H9 (cell line): Measurements from ENCODE around the gene PDZD4. TPM values are rescaled to one million over a fixed set of nuclear protein-coding genes. Genes with fewer than 3 reads are reported as not detected.
A peak's percentile ranks its signal among the peaks of the same experiment; 100 is the strongest.

ENCODE experiments used
- DNase-seq: peaks from one replicate; pipeline ENCODE4 v3.0.0-alpha.2; 2017
- H2AFZ ChIP-seq: one replicate; pipeline ENCODE4 v1.6.1; 2013; ENCODE audit warnings: mild to moderate bottlenecking, low read length, control low read depth, moderate library complexity
- H2AK5ac ChIP-seq: 2 replicates; pipeline ENCODE4 v1.6.1; 2013; ENCODE audit warnings: low read length, control low read depth, mixed read lengths; ENCODE audit not compliant: insufficient read length
- H2BK120ac ChIP-seq: one replicate; pipeline ENCODE4 v1.6.1; 2013; ENCODE audit warnings: low read depth, mild to moderate bottlenecking, low read length, control low read depth, inconsistent platforms; ENCODE audit not compliant: poor library complexity, severe bottlenecking
- H2BK12ac ChIP-seq: 2 replicates; pipeline ENCODE4 v1.6.1; 2013; ENCODE audit warnings: low read length, control low read depth, mixed read lengths, low read depth; ENCODE audit not compliant: insufficient read length
- H2BK15ac ChIP-seq: 2 replicates; pipeline ENCODE4 v1.6.1; 2013; ENCODE audit warnings: low read depth, low read length, control low read depth
- H2BK20ac ChIP-seq: one replicate; pipeline ENCODE4 v1.6.1; 2013; ENCODE audit warnings: low read depth, mild to moderate bottlenecking, low read length, control low read depth, inconsistent platforms; ENCODE audit not compliant: poor library complexity, severe bottlenecking
- H2BK5ac ChIP-seq: 2 replicates; pipeline ENCODE4 v1.6.1; 2013; ENCODE audit warnings: low read length, control low read depth, mixed read lengths; ENCODE audit not compliant: insufficient read length
- H3K14ac ChIP-seq: 2 replicates; pipeline ENCODE4 v1.6.1; 2013; ENCODE audit warnings: low read length, control low read depth; ENCODE audit not compliant: insufficient read depth
- H3K18ac ChIP-seq: 2 replicates; pipeline ENCODE4 v1.6.1; 2013; ENCODE audit warnings: low read depth, mild to moderate bottlenecking, mixed read lengths, low read length, control low read depth; ENCODE audit not compliant: insufficient read length
- H3K23ac ChIP-seq: 2 replicates; pipeline ENCODE4 v1.6.1; 2013; ENCODE audit warnings: low read length, control low read depth, mixed read lengths, low read depth; ENCODE audit not compliant: insufficient read length
- H3K23me2 ChIP-seq: 2 replicates; pipeline ENCODE4 v1.6.1; 2013; ENCODE audit warnings: low read depth, mild to moderate bottlenecking, mixed read lengths, low read length, control low read depth; ENCODE audit not compliant: insufficient read length, poor library complexity, severe bottlenecking
- H3K27ac ChIP-seq: 2 replicates; pipeline ENCODE4 v1.5.1; 2013; ENCODE audit warnings: low read length, control low read depth, mixed read lengths, low read depth; ENCODE audit not compliant: insufficient read length
- H3K27me3 ChIP-seq: 2 replicates; pipeline ENCODE4 v1.6.1; 2013; ENCODE audit warnings: low read length, control low read depth, inconsistent platforms; ENCODE audit not compliant: insufficient read depth
- H3K4ac ChIP-seq: 2 replicates; pipeline ENCODE4 v1.6.1; 2013; ENCODE audit warnings: low read depth, mild to moderate bottlenecking, control low read depth, inconsistent platforms, low read length, moderate library complexity
- H3K4me1 ChIP-seq: 2 replicates; pipeline ENCODE4 v1.6.1; 2013; ENCODE audit warnings: low read length, control low read depth, inconsistent platforms; ENCODE audit not compliant: insufficient read depth
- H3K4me2 ChIP-seq: 2 replicates; pipeline ENCODE4 v1.6.1; 2013; ENCODE audit warnings: low read length, control low read depth, mixed read lengths; ENCODE audit not compliant: insufficient read length, insufficient read depth
- H3K56ac ChIP-seq: 2 replicates; pipeline ENCODE4 v1.6.1; 2013; ENCODE audit warnings: low read depth, mild to moderate bottlenecking, mixed read lengths, low read length, control low read depth; ENCODE audit not compliant: insufficient read length
- H3K79me1 ChIP-seq: 2 replicates; pipeline ENCODE4 v1.6.1; 2013; ENCODE audit warnings: low read depth, mild to moderate bottlenecking, moderate library complexity, low read length, control low read depth, inconsistent platforms; ENCODE audit not compliant: insufficient read depth, poor library complexity, severe bottlenecking
- H3K79me2 ChIP-seq: 2 replicates; pipeline ENCODE4 v1.6.1; 2013; ENCODE audit warnings: low read length, control low read depth, inconsistent platforms; ENCODE audit not compliant: insufficient read depth
- H3K9ac ChIP-seq: 2 replicates; pipeline ENCODE4 v1.6.1; 2013; ENCODE audit warnings: low read length, control low read depth, mixed read lengths; ENCODE audit not compliant: insufficient read length; ENCODE audit errors: extremely low read depth
- H3K9me3 ChIP-seq: one replicate; pipeline ENCODE4 v1.6.1; 2013; ENCODE audit warnings: low read depth, low read length, inconsistent platforms; ENCODE audit not compliant: control insufficient read depth
- H3T11ph ChIP-seq: one replicate; pipeline ENCODE4 v1.6.1; 2013; ENCODE audit warnings: mild to moderate bottlenecking, low read length, control low read depth, inconsistent platforms
- H4K20me1 ChIP-seq: one replicate; pipeline ENCODE4 v1.6.1; 2013; ENCODE audit not compliant: control insufficient read depth, insufficient read length, insufficient read depth
- H4K5ac ChIP-seq: 2 replicates; pipeline ENCODE4 v1.6.1; 2013; ENCODE audit warnings: low read depth, mild to moderate bottlenecking, mixed read lengths, low read length, control low read depth; ENCODE audit not compliant: insufficient read length
- H4K8ac ChIP-seq: replicated peaks from 2 replicates; pipeline ENCODE4 v1.6.1; 2013; ENCODE audit warnings: low read length, control low read depth, mixed read lengths, low read depth; ENCODE audit not compliant: insufficient read length
- H4K91ac ChIP-seq: 2 replicates; pipeline ENCODE4 v1.6.1; 2013; ENCODE audit warnings: low read depth, mild to moderate bottlenecking, moderate library complexity, mixed read lengths, low read length, control low read depth; ENCODE audit not compliant: insufficient read length
- H3K27ac Mint-ChIP-seq, 3 experiments: 2 replicates in 2 of 3; 3 replicates in 1 of 3; pipeline ENCODE4 v1.8.0; 2020 to 2021; ENCODE audit warnings: mixed read lengths in 3 of 3, mild to moderate bottlenecking in 1 of 3, moderate library complexity in 1 of 3
- H3K27me3 Mint-ChIP-seq: 2 replicates; pipeline ENCODE4 v1.8.0; 2021; ENCODE audit warnings: low read depth, mild to moderate bottlenecking, moderate library complexity, mixed read lengths
- H3K36me3 Mint-ChIP-seq, 3 experiments: 2 replicates in 2 of 3; 3 replicates in 1 of 3; pipeline ENCODE4 v1.8.0; 2020 to 2021; ENCODE audit warnings: low read depth in 3 of 3, mixed read lengths in 3 of 3; ENCODE audit not compliant: insufficient read depth in 1 of 3
- H3K4me1 Mint-ChIP-seq, 2 experiments: 2 replicates each; pipeline ENCODE4 v1.8.0; 2020; ENCODE audit warnings: mixed read lengths in 2 of 2
- H3K4me3 Mint-ChIP-seq, 2 experiments: 2 replicates in 1 of 2; 3 replicates in 1 of 2; pipeline ENCODE4 v1.8.0; 2020 to 2021; ENCODE audit warnings: mild to moderate bottlenecking in 2 of 2, mixed read lengths in 2 of 2, moderate library complexity in 1 of 2
- H3K9me3 Mint-ChIP-seq, 2 experiments: 2 replicates in 1 of 2; 3 replicates in 1 of 2; pipeline ENCODE4 v1.8.0; 2020; ENCODE audit warnings: mild to moderate bottlenecking in 2 of 2, mixed read lengths in 2 of 2, moderate library complexity in 1 of 2
- CTCF ChIP-seq: fragments of 200-600 bp; sonication (generic); conservative IDR thresholded peaks from 3 replicates; pipeline ENCODE4 v1.8.0; 2021; ENCODE audit warnings: antibody characterized with exemption, mild to moderate bottlenecking
- WGBS: extraction: QIAGEN DNeasy Blood & Tissue Kit; methylation state at CpG from one replicate; pipeline ENCODE4 v1.1.7; 2013; ENCODE audit warnings: missing lambda C conversion rate, low lambda C conversion rate, mixed read lengths; ENCODE audit not compliant: insufficient read length; ENCODE audit errors: extremely low coverage; 5-methylcytosine and 5-hydroxymethylcytosine counted together
- total RNA-seq: library from RNA; stranded (reverse); gene quantifications from 2 replicates; pipeline ENCODE4 v1.2.1, GENCODE V29; 2021

Gene PDZD4
- total RNA-seq, 1 experiment from 2014 or later, result 110 TPM

GRCh38 chrX:153845842-153846241, 15.5 kb upstream of the PDZD4 start:
- Histone ChIP-seq H3K27me3 (no peaks in the 10 kb centered on the region), H3T11ph (no peak overlapping the region), H2AFZ (no peak overlapping the region), H3K9me3 (peaks cover 8% of the 10 kb centered on the region), H3K23ac (no peak overlapping the region), H3K79me1 (no peaks in the 10 kb centered on the region), H2BK15ac (no peak overlapping the region), H3K56ac (no peak overlapping the region), H3K4ac (no peak overlapping the region), H3K4me1 (no peaks in the 10 kb centered on the region; the same call in 1 of the 2 replicates), H2AK5ac (no peak overlapping the region), H4K20me1 (no peaks in the 10 kb centered on the region), H4K5ac (no peak overlapping the region), H2BK120ac (no peak overlapping the region), H4K91ac (no peak overlapping the region), H2BK20ac (no peak overlapping the region), H3K79me2 (no peaks in the 10 kb centered on the region), H4K8ac (no peak overlapping the region), H3K9ac (no peak overlapping the region), H3K4me2 (peak overlapping the region; percentile 14), H2BK5ac (no peak overlapping the region), H3K27ac (peak overlapping the region; percentile 83), H3K18ac (no peak overlapping the region), H2BK12ac (no peak overlapping the region), H3K23me2 (no peaks in the 10 kb centered on the region), H3K14ac (no peak overlapping the region)
- H3K36me3 Mint-ChIP-seq, result peaks cover 2 to 4% (median 2%) of the 10 kb centered on the region in 3 experiments; a peak in 5 of 7 replicates
- peaks cover 55 to 70% of the 10 kb centered on the region in 2 experiments for H3K9me3 Mint-ChIP-seq
- H3K4me1 Mint-ChIP-seq, result peaks cover 47% of the 10 kb centered on the region in 2 experiments
- peak overlapping the region in 2 of 3 experiments; percentile 67 to 76; a peak in 4 of 7 replicates for H3K27ac Mint-ChIP-seq
- H3K27me3 Mint-ChIP-seq, result peaks cover 7% of the 10 kb centered on the region
- TF ChIP-seq CTCF, result no peak
- no CpG with 5 or more reads among the region's 3 CpGs for WGBS
- no peak for DNase-seq
- peak overlapping the region; percentile 24 to 69; a peak in 3 of 5 replicates for H3K4me3 Mint-ChIP-seq
